ENCODE data around the gene HNRNPH2. TPM values are rescaled to one million over a fixed set of nuclear protein-coding genes. Genes with fewer than 3 reads are reported as not detected.

HNRNPH2 gene, protein sequence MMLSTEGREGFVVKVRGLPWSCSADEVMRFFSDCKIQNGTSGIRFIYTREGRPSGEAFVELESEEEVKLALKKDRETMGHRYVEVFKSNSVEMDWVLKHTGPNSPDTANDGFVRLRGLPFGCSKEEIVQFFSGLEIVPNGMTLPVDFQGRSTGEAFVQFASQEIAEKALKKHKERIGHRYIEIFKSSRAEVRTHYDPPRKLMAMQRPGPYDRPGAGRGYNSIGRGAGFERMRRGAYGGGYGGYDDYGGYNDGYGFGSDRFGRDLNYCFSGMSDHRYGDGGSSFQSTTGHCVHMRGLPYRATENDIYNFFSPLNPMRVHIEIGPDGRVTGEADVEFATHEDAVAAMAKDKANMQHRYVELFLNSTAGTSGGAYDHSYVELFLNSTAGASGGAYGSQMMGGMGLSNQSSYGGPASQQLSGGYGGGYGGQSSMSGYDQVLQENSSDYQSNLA
- total RNA-seq (100 to 1,000 TPM in 1 of 4 donors, 10 to 100 TPM in 3; 43.7 to 101 (median 67.4) TPM), polyA plus RNA-seq (10 to 100 TPM; 49.1 to 83.3 (median 52.1) TPM)
- long read RNA-seq, donor 1, transcript HNRNPH2-201 (2 exons, 2,223 nt): major isoform, 159 of 169 reads
- long read RNA-seq, donor 1, partial matches to known transcripts: 9 of 169 reads
- long read RNA-seq, donor 1, other reads (novel, unspliced or antisense): 1 of 169 reads
- long read RNA-seq, donor 2, transcript HNRNPH2-201 (2 exons, 2,223 nt): major isoform, 239 of 243 reads
- long read RNA-seq, donor 2, partial matches to known transcripts: 0 of 243 reads
- long read RNA-seq, donor 2, other reads (novel, unspliced or antisense): 4 of 243 reads

DNA sequence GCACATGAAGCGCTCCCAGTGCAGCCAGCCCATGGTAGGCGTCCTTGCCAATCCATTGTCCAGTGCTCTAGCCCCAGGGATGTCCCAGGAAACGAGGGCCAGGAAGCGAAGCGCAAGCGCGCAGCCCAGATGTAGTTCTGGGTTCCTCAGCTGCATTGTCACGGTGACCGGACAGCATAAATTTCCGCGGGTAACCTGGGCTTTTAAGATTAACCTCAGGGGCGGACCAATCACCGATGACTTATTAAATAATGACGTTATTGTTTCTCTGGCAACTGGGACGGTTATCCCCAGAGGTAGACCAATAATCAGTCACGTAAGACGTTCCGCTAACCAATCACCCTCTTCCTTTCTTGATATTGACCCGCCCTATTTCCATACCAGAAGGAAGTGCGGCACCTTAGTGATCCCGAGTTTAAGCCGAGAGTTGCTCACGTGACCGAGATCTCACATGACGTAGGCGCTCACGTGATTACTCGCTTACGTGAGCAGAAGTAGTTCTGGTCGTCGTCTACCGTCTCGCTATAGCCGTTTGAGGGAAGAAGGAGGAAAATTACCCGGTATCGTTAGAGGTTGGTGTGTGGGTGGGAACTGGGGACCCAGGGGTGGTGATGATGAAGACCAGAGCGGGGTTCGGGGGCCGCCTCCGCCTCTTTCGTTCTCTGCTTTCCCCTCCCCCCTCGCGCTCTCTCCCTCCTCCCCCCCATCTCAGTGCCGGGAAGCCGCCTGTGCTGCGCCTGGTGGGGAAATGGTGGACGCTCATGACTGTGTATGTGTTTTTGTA is at the start of gene HNRNPH2, which contains the start of gene GLA:
Gene HNRNPH2, plus strand, starts transcription at position 475 of the 784 bp plus-strand sequence. CDS start 3,767 bp downstream, outside the sequence.
Gene GLA, minus strand, starts transcription at position 178 of the 784 bp plus-strand sequence. Its CDS starts 22 bp downstream, at position 156.
- TF ChIP-seq, protein P1, sequence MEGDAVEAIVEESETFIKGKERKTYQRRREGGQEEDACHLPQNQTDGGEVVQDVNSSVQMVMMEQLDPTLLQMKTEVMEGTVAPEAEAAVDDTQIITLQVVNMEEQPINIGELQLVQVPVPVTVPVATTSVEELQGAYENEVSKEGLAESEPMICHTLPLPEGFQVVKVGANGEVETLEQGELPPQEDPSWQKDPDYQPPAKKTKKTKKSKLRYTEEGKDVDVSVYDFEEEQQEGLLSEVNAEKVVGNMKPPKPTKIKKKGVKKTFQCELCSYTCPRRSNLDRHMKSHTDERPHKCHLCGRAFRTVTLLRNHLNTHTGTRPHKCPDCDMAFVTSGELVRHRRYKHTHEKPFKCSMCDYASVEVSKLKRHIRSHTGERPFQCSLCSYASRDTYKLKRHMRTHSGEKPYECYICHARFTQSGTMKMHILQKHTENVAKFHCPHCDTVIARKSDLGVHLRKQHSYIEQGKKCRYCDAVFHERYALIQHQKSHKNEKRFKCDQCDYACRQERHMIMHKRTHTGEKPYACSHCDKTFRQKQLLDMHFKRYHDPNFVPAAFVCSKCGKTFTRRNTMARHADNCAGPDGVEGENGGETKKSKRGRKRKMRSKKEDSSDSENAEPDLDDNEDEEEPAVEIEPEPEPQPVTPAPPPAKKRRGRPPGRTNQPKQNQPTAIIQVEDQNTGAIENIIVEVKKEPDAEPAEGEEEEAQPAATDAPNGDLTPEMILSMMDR (IDR thresholded peaks at IDR 0.05): no peak
- no peaks in the 10 kb centered on the region for H3K9me3 ChIP-seq
- intact Hi-C loops (cut with DNase I): no loop called here
- H3K4me1 ChIP-seq: peaks cover 22% of the 10 kb centered on the region
- DNase-seq (peak; percentile 86 to 92), ATAC-seq (peak; percentile 96 to 98 (median 98))
- H3K27ac ChIP-seq: peak within 1 kb of the TSS; percentile 89
- peaks cover 0 to 18% of the 10 kb centered on the region in 2 donors for H3K36me3 ChIP-seq (ENCODE audit: insufficient read depth in 1 of 2, low read depth in 1 of 2)
- H3K4me3 ChIP-seq: peak within 1 kb of the TSS; percentile 81
- H3K27me3 ChIP-seq (ENCODE audit: insufficient read depth in 3 of 3, low read length in 2 of 3): no peaks in the 10 kb centered on the region
- WGBS, 3 donors: 0 to 34% (median 0%) methylated on average over 41 to 47 of the region's 47 CpGs

- Histone ChIP-seq H3K27me3 (ENCODE audit: insufficient read depth in 3 of 3, low read length in 2 of 3) (peaks cover 0 to 9% (median 0%) of the 10 kb centered on the region in 3 donors), H3K4me1 (no peaks in the 10 kb centered on the region), H3K36me3 (ENCODE audit: insufficient read depth in 1 of 2, low read depth in 1 of 2) (no peaks in the 10 kb centered on the region), H3K4me3 (no peak overlapping the region), H3K27ac (no peak overlapping the region), H3K9me3 (no peaks in the 10 kb centered on the region)
- intact Hi-C loops (cut with DNase I): no loop called here
- DNase-seq (no peak), ATAC-seq (no peak)
- WGBS, 3 donors: 54 to 66% (median 56%) methylated on average over 1 of the region's 1 CpG
- TF ChIP-seq, protein P1 (IDR thresholded peaks at IDR 0.05): no peak
Observed at GRCh38 chrX:101359966-101360365, 48.1 kb upstream of the HNRNPH2 start.

GRCh38 chrX:101360390-101360789 is 47.6 kb upstream of the HNRNPH2 start:
- no peaks in the 10 kb centered on the region for H3K36me3 ChIP-seq (ENCODE audit: insufficient read depth in 1 of 2, low read depth in 1 of 2)
- ATAC-seq (no peak), DNase-seq (no peak)
- no peak overlapping the region for H3K27ac ChIP-seq
- no peak overlapping the region for H3K4me3 ChIP-seq
- WGBS, 3 donors: 62 to 75% (median 66%) methylated on average over 7 of the region's 7 CpGs
- intact Hi-C loops (cut with DNase I): no loop called here
- H3K9me3 ChIP-seq: no peaks in the 10 kb centered on the region
- H3K4me1 ChIP-seq: no peaks in the 10 kb centered on the region
- TF ChIP-seq, protein P1 (IDR thresholded peaks at IDR 0.05): no peak
- peaks cover 0 to 9% (median 0%) of the 10 kb centered on the region in 3 donors for H3K27me3 ChIP-seq (ENCODE audit: insufficient read depth in 3 of 3, low read length in 2 of 3)

GRCh38 chrX:101362116-101362515 is 45.9 kb upstream of the HNRNPH2 start:
- Histone ChIP-seq H3K4me1 (no peaks in the 10 kb centered on the region), H3K27me3 (ENCODE audit: insufficient read depth in 3 of 3, low read length in 2 of 3) (peaks cover 0 to 9% (median 0%) of the 10 kb centered on the region in 3 donors), H3K4me3 (no peak overlapping the region), H3K36me3 (ENCODE audit: insufficient read depth in 1 of 2, low read depth in 1 of 2) (no peaks in the 10 kb centered on the region), H3K27ac (no peak overlapping the region), H3K9me3 (no peaks in the 10 kb centered on the region)
- intact Hi-C loops (cut with DNase I): no loop called here
- TF ChIP-seq, protein P1 (IDR thresholded peaks at IDR 0.05): no peak
- no peak for DNase-seq
- ATAC-seq: no peak
- 61 to 76% (median 71%) methylated on average over 3 of the region's 3 CpGs for WGBS, 3 donors
